ENCODE data around the gene RPUSD1.

The RPUSD1 gene

DNA sequence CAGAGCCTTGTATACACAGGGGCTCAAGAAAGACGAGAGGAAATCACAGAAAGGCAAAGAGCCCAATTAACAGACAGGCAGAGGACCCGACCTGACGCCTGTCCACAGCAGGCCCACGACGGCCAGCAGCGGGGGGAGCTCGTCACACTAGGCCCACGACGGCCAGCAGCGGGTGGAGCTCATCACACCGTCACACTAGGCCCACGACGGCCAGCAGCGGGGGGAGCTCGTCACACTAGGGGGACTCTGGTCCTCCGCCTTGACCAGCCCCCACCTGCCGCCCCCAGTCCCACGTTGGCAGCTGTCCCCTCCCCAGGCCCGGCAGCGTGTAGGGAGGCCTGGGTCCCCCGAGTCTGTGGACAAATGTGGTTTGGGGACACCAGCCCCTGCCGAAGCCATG, 36.0 kb upstream of the RPUSD1 start:
- Histone ChIP-seq H3K27me3 (ENCODE audit: low read length) (no peaks in the 10 kb centered on the region), H3K27ac (ENCODE audit: low read depth, low read length) (no peak overlapping the region), H3F3A (ENCODE audit: insufficient read depth) (no peaks in the 10 kb centered on the region)

DNA sequence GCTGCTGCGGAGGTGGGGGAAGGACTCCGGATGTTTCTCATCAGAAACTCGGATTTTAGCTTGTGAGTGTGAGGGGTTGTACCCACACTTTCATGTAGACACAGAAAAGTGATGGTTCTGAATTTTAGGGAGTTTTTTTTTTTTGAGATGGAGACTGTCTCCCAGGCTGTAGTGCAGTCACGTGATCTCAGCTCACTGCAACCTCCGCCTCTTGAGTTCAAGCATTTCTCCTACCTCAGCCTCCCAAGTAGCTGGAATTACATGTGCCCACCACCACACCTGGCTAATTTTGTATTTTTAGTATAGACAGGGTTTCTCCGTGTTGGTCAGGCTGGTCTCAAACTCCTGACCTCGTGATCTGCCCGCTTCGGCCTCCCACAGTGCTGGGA, 34.7 kb upstream of the RPUSD1 start:
- no peaks in the 10 kb centered on the region for H4K20me1 ChIP-seq (ENCODE audit: low read depth, low read length)
- H3K79me2 ChIP-seq (ENCODE audit: insufficient read depth, low read length) = no peaks in the 10 kb centered on the region
- H2AFZ ChIP-seq (ENCODE audit: low read depth, low read length, severe bottlenecking) = no peak overlapping the region
- no peak overlapping the region for H3K27ac ChIP-seq (ENCODE audit: low read depth, low read length)
- no peak overlapping the region for H3K4me3 ChIP-seq (ENCODE audit: insufficient read depth, low read length, poor library complexity, severe bottlenecking)
- no peaks in the 10 kb centered on the region for H3K27me3 ChIP-seq (ENCODE audit: low read length)
- no peak overlapping the region for H3K9ac ChIP-seq (ENCODE audit: low read length)
- H3K9me2 ChIP-seq (replicated peaks; ENCODE audit: insufficient read depth, low read length) = no peaks in the 10 kb centered on the region
- no peaks in the 10 kb centered on the region for H3K9me3 ChIP-seq (ENCODE audit: insufficient read depth, low read length)
- H3F3A ChIP-seq (ENCODE audit: insufficient read depth) = no peaks in the 10 kb centered on the region
- TF ChIP-seq EZH2phosphoT487 (conservative IDR thresholded peaks at IDR 0.05; ENCODE audit: low read length) = no peak
- TF ChIP-seq, protein P1, sequence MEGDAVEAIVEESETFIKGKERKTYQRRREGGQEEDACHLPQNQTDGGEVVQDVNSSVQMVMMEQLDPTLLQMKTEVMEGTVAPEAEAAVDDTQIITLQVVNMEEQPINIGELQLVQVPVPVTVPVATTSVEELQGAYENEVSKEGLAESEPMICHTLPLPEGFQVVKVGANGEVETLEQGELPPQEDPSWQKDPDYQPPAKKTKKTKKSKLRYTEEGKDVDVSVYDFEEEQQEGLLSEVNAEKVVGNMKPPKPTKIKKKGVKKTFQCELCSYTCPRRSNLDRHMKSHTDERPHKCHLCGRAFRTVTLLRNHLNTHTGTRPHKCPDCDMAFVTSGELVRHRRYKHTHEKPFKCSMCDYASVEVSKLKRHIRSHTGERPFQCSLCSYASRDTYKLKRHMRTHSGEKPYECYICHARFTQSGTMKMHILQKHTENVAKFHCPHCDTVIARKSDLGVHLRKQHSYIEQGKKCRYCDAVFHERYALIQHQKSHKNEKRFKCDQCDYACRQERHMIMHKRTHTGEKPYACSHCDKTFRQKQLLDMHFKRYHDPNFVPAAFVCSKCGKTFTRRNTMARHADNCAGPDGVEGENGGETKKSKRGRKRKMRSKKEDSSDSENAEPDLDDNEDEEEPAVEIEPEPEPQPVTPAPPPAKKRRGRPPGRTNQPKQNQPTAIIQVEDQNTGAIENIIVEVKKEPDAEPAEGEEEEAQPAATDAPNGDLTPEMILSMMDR (IDR thresholded peaks at IDR 0.05; ENCODE audit: insufficient read depth, low read length, poor library complexity, severe bottlenecking) = no peak
- no peak overlapping the region for H3K4me2 ChIP-seq (ENCODE audit: low read depth, low read length, poor library complexity, severe bottlenecking)
- no peaks in the 10 kb centered on the region for H3K36me3 ChIP-seq (ENCODE audit: low read length)

More for the DNA sequence above, 36.0 kb upstream of the RPUSD1 start:
- Histone ChIP-seq H3K4me3 (ENCODE audit: insufficient read depth, low read length, poor library complexity, severe bottlenecking) (no peak overlapping the region), H3K4me2 (ENCODE audit: low read depth, low read length, poor library complexity, severe bottlenecking) (no peak overlapping the region), H4K20me1 (ENCODE audit: low read depth, low read length) (no peaks in the 10 kb centered on the region), H3K36me3 (ENCODE audit: low read length) (no peaks in the 10 kb centered on the region), H3K9me3 (ENCODE audit: insufficient read depth, low read length) (no peaks in the 10 kb centered on the region), H3K9ac (ENCODE audit: low read length) (no peak overlapping the region), H3K79me2 (ENCODE audit: insufficient read depth, low read length) (no peaks in the 10 kb centered on the region), H3K9me2 (replicated peaks; ENCODE audit: insufficient read depth, low read length) (no peaks in the 10 kb centered on the region), H2AFZ (ENCODE audit: low read depth, low read length, severe bottlenecking) (no peak overlapping the region)
- TF ChIP-seq EZH2phosphoT487 (conservative IDR thresholded peaks at IDR 0.05; ENCODE audit: low read length) = no peak
- TF ChIP-seq, protein P1 (IDR thresholded peaks at IDR 0.05; ENCODE audit: insufficient read depth, low read length, poor library complexity, severe bottlenecking) = no peak

DNA sequence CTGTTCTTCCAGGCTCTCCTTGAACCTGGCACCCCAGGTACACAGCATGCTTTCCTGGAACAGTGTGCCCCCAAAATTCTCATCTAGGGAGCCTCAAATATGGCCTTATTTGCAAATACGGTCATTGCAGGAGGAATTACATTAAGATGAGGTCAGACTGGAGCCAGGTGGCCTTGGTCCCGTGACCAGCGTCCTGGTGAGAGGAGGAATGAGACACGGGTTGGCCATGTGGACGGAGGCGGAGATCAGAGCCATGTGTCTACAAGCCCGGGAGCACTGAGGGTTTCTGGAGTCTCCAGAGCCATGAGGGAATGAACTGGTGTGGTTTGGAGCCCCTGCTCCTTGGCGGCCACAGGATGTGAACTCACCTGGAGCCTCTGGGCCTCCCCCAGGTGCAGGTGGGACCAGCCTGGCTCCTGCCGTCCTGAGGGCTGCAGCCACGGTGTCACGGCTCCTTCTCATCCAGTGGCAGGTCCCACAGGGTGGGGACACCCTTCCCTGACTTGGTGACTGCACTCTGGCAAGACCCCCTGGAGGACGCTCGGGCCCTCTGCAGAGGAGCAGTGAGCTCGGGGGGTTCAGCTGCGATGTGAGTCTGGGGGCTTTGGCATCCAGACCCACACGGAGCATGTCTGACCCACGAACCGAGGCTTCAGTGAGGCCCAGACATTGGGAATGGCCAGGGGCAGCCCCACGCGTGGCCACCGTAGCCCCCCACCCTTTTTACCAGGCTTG, 34.2 kb upstream of the RPUSD1 start:
- H3K4me3 ChIP-seq (ENCODE audit: insufficient read depth, low read length, poor library complexity, severe bottlenecking) = no peak overlapping the region
- H3K27me3 ChIP-seq (ENCODE audit: low read length) = no peaks in the 10 kb centered on the region
- H3K36me3 ChIP-seq (ENCODE audit: low read length) = no peaks in the 10 kb centered on the region
- no peak overlapping the region for H3K4me2 ChIP-seq (ENCODE audit: low read depth, low read length, poor library complexity, severe bottlenecking)
- TF ChIP-seq, protein P1 (IDR thresholded peaks at IDR 0.05; ENCODE audit: insufficient read depth, low read length, poor library complexity, severe bottlenecking) = no peak
- TF ChIP-seq EZH2phosphoT487 (conservative IDR thresholded peaks at IDR 0.05; ENCODE audit: low read length) = no peak
- no peaks in the 10 kb centered on the region for H4K20me1 ChIP-seq (ENCODE audit: low read depth, low read length)
- H3F3A ChIP-seq (ENCODE audit: insufficient read depth) = no peaks in the 10 kb centered on the region
- no peaks in the 10 kb centered on the region for H3K9me3 ChIP-seq (ENCODE audit: insufficient read depth, low read length)
- no peak overlapping the region for H3K27ac ChIP-seq (ENCODE audit: low read depth, low read length)
- H2AFZ ChIP-seq (ENCODE audit: low read depth, low read length, severe bottlenecking) = no peak overlapping the region
- H3K9me2 ChIP-seq (replicated peaks; ENCODE audit: insufficient read depth, low read length) = no peaks in the 10 kb centered on the region
- no peaks in the 10 kb centered on the region for H3K79me2 ChIP-seq (ENCODE audit: insufficient read depth, low read length)
- H3K9ac ChIP-seq (ENCODE audit: low read length) = no peak overlapping the region
